IPS-15b (cell line): ENCODE data around the gene PARD3.
"Not testable (repeated sequence)": the region's sequence is repeated elsewhere in the genome, so short reads cannot be mapped to it uniquely, and the experiment has no call there.

Experiments used
- H3K27me3 ChIP-seq: one replicate; pipeline ENCODE4 v1.6.1; 2013; ENCODE audit warnings: low read length; ENCODE audit not compliant: control insufficient read depth, insufficient read depth
- H3K36me3 ChIP-seq: one replicate; pipeline ENCODE4 v1.6.1; 2013; ENCODE audit warnings: low read length; ENCODE audit not compliant: control insufficient read depth, insufficient read depth
- H3K4me1 ChIP-seq: one replicate; pipeline ENCODE4 v1.6.1; 2013; ENCODE audit warnings: mild to moderate bottlenecking, low read length; ENCODE audit not compliant: control insufficient read depth, insufficient read depth
- H3K4me3 ChIP-seq: one replicate; pipeline ENCODE4 v1.5.1; 2013; ENCODE audit warnings: low read depth, low read length
- H3K9ac ChIP-seq: one replicate; pipeline ENCODE4 v1.6.1; 2013; ENCODE audit warnings: low read depth, mild to moderate bottlenecking, low read length
- H3K9me3 ChIP-seq: one replicate; pipeline ENCODE4 v1.6.1; 2013; ENCODE audit warnings: mild to moderate bottlenecking, low read length; ENCODE audit not compliant: control insufficient read depth, insufficient read depth

PARD3 gene

DNA sequence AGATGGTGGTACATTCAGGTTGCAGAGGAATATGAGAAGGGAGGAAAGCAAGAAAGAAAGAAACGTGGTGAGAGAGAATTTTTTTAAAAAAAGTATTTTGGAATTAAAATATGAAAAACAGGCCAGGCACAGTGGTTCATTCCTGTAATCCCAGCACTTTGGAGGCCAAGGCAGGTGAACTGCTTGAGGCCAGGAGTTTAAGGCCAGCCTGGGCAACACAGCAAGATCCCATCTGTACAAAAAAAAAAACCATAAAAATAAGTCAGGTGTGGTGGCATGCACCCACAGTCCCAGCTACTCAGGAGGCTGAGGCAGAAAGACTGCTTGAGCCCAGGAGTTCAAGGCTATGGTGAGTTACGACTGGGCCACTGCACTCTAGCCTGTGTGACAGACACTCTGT lies 112.1 kb downstream of the PARD3 start:
- H3K9me3 ChIP-seq, result no peaks in the 10 kb centered on the region
- no peak overlapping the region for H3K9ac ChIP-seq
- H3K36me3 ChIP-seq, result no peaks in the 10 kb centered on the region
- H3K27me3 ChIP-seq, result no peaks in the 10 kb centered on the region
- H3K4me1 ChIP-seq, result peaks cover 8% of the 10 kb centered on the region
- H3K4me3 ChIP-seq, result no peak overlapping the region

- no peak overlapping the region for H3K9ac ChIP-seq
- H3K27me3 ChIP-seq, result no peaks in the 10 kb centered on the region
- H3K36me3 ChIP-seq, result no peaks in the 10 kb centered on the region
- peaks cover 8% of the 10 kb centered on the region for H3K4me1 ChIP-seq
- no peak overlapping the region for H3K4me3 ChIP-seq
- H3K9me3 ChIP-seq, result no peaks in the 10 kb centered on the region
These were observed 112.8 kb downstream of the PARD3 start for GRCh38 chr10:34702093-34702937.

DNA sequence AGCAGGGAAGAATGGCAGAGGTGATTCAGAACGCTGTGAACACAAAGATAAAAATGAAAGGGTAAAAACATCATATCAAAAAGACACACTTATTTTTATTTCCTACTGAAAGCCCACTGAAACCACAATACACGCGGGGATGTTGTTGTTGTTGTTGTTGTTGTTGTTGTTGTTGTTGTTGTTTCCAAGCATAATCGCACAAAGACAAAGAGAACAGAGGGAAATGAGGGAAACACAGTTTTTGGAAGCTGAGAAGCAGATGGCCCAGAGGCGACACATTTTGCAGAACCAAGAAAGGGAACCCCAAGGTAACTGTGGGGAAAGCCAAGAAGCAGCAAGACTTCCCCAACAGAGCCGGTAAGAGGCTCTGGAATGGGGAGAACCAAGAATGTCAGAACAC lies 113.9 kb downstream of the PARD3 start:
- H3K9me3 ChIP-seq, result no peaks in the 10 kb centered on the region
- no peak overlapping the region for H3K4me3 ChIP-seq
- no peaks in the 10 kb centered on the region for H3K27me3 ChIP-seq
- H3K9ac ChIP-seq, result no peak overlapping the region
- H3K4me1 ChIP-seq, result peaks cover 8% of the 10 kb centered on the region
- H3K36me3 ChIP-seq, result no peaks in the 10 kb centered on the region

DNA sequence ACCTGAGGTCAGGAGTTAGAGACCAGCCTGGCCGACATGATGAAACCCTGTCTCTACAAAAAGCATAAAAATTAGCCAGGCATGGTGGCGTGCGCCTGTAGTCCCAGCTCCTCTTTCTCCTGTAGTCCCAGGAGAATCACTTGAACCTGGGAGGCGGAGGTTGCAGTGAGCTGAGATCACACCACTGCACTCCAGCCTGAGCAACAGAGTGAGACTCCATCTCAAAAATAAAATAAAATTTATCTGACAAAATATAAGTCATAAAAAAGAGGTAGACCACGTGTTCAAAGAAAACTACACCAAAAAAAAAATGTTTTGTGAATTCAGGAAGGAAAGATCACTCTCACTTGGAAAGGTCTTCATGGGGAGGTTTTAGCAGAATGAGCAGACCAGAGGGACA lies 114.3 kb downstream of the PARD3 start:
- not testable (repeated sequence) for H3K36me3 ChIP-seq, H3K4me3 ChIP-seq, H3K9ac ChIP-seq, H3K9me3 ChIP-seq, H3K27me3 ChIP-seq, H3K4me1 ChIP-seq

DNA sequence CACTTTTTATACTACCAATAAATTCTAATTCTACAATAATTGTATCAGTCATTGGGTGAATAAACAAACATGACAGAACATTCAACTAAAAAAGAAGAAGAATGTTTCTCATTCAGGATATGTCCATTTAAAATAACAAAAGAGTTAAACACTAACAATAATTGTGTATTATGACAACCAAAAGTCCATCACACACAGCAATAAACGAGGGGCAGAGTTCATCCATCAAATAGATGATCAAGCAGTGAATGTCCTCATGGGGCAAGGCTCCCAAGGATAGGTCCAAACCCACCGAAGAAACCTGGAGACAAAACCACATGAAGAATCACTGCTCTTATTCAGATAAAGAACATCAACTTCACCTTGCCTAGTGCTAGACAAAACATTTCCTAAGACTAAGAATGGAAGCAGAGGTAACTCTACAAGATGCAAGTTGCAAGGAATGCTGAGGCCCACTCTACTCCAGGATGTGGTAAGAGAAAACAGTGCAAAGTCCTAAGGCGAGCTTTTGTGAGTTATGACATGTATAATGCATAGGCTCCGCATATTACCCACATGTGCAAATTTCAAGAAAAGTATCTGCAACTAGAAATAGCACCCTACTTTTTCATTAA lies 115.1 kb downstream of the PARD3 start:
- H3K9me3 ChIP-seq, result no peaks in the 10 kb centered on the region
- no peak overlapping the region for H3K4me3 ChIP-seq
- H3K27me3 ChIP-seq, result no peaks in the 10 kb centered on the region
- H3K36me3 ChIP-seq, result peaks cover 3% of the 10 kb centered on the region
- no peak overlapping the region for H3K9ac ChIP-seq
- peaks cover 8% of the 10 kb centered on the region for H3K4me1 ChIP-seq

DNA sequence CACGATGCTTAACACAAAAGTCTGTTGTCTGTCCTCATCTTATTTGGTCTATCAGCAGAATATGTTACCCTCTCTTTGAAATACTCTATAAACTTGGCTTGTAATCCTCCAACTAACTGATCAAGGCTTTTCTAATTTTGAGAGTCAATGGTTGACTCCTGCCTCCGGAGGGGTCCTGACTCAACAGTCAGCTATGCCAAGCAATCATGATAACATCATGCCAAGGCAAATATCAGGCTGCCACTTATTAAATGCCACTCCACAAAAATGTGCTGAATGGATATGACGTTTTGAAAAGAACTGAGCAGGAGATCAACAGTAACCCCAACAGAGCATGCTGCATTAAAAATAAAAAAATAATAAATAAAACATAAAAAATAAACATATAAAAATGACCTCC lies 116.1 kb downstream of the PARD3 start:
- Histone ChIP-seq H3K9ac (no peak overlapping the region), H3K9me3 (no peaks in the 10 kb centered on the region), H3K4me3 (no peak overlapping the region), H3K4me1 (peaks cover 8% of the 10 kb centered on the region), H3K36me3 (peaks cover 3% of the 10 kb centered on the region), H3K27me3 (no peaks in the 10 kb centered on the region)

DNA sequence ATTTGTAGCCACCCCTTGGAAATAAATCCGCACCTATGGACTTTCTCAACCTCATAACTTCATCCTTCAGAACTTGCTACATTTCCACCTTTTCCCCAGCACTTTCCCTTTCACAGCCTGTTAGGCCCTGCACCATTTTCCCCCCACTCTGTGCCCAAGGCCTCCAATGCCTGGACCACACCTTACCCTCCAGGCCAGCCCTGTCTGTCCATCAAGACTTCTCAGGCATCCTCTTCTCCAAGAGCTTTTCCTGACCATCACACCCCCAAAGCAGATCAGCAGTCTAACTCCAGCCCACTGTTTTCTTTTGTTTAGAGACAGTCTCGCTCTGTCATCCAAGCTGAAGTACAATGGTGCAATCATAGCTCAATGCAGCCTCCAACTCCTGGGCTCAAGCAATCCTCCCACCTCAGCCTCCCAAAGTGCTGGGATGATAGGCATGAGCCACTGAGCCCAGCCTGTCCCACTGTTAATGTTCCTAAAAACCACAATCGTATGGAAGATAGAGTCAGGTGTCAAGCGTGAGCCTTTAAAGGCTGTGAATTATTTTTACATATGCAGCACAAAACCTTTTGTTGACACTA lies 116.8 kb downstream of the PARD3 start:
- Histone ChIP-seq H3K9ac (no peak overlapping the region), H3K4me3 (no peak overlapping the region), H3K36me3 (peaks cover 3% of the 10 kb centered on the region), H3K27me3 (no peaks in the 10 kb centered on the region), H3K4me1 (peaks cover 8% of the 10 kb centered on the region), H3K9me3 (no peaks in the 10 kb centered on the region)

GRCh38 chr10:34697351-34698247 lies 117.5 kb downstream of the PARD3 start:
- H3K36me3 ChIP-seq, result peaks cover 3% of the 10 kb centered on the region
- H3K9me3 ChIP-seq, result no peaks in the 10 kb centered on the region
- no peak overlapping the region for H3K4me3 ChIP-seq
- H3K9ac ChIP-seq, result no peak overlapping the region
- peaks cover 6% of the 10 kb centered on the region for H3K4me1 ChIP-seq
- H3K27me3 ChIP-seq, result no peaks in the 10 kb centered on the region

- no peak overlapping the region for H3K9ac ChIP-seq
- no peaks in the 10 kb centered on the region for H3K27me3 ChIP-seq
- no peak overlapping the region for H3K4me3 ChIP-seq
- no peaks in the 10 kb centered on the region for H3K9me3 ChIP-seq
- H3K4me1 ChIP-seq, result peaks cover 3% of the 10 kb centered on the region
- H3K36me3 ChIP-seq, result peaks cover 3% of the 10 kb centered on the region
These were observed 118.7 kb downstream of the PARD3 start for GRCh38 chr10:34696423-34696822.

DNA sequence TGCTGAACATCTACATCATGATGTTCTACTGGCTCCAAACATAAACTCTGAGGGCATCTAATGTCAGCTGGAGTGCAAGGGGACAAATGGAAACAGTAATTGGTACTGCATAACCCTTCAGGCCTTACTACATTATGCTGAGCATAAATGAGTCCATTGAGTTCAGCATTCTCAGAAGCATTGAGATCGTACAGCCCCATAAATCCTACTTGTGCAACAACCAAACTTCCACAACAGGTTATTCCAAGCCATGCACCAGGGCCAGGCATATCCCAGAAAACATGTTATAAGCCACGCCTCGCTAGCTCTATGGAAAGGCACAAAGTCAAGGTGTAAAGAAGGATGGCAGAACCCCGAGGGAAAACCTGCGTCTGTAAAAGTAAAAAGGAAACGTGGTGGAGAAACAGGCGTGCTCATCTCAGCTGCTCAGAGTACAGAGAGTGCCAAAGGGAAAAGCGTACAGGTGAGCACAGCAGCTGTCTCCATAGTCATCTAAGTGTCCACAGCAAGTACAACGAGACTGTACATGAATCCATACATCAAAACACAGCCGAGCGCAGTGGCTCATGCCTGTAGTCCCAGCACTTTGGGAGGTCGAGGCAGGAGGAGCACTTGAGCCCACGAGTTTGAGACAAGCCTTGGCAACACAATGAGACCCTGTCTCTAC lies 124.6 kb downstream of the PARD3 start:
- Histone ChIP-seq H3K9ac (no peak overlapping the region), H3K36me3 (peaks cover under 1% of the 10 kb centered on the region), H3K4me1 (peaks cover 3% of the 10 kb centered on the region), H3K27me3 (no peaks in the 10 kb centered on the region), H3K9me3 (no peaks in the 10 kb centered on the region), H3K4me3 (no peak overlapping the region)

- no peaks in the 10 kb centered on the region for H3K9me3 ChIP-seq
- H3K27me3 ChIP-seq, result no peaks in the 10 kb centered on the region
- H3K36me3 ChIP-seq, result no peaks in the 10 kb centered on the region
- peaks cover 3% of the 10 kb centered on the region for H3K4me1 ChIP-seq
- no peak overlapping the region for H3K9ac ChIP-seq
- no peak overlapping the region for H3K4me3 ChIP-seq
These were observed 126.0 kb downstream of the PARD3 start for GRCh38 chr10:34689053-34689452.
